Neural cell (in vitro differentiated cells): ENCODE data around the gene CBX6. TPM values are rescaled to one million over a fixed set of nuclear protein-coding genes. Genes with fewer than 3 reads are reported as not detected.

ENCODE experiments used
- H2AFZ ChIP-seq: fragments of 200-600, 300-800 bp; sonication (generic), shearing (Covaris generic); 2 replicates; pipeline ENCODE4 v1.6.0; 2014; ENCODE audit warnings: low read depth, mild to moderate bottlenecking, antibody characterized with exemption, low read length, moderate library complexity
- H3F3A ChIP-seq: fragments of 200-600 bp; shearing (Covaris generic); 2 replicates; pipeline ENCODE4 v1.6.1; 2016; ENCODE audit warnings: mild to moderate bottlenecking, moderate library complexity, mixed read lengths, antibody characterized with exemption, low read length; ENCODE audit not compliant: insufficient read depth, poor library complexity, severe bottlenecking
- H3K27ac ChIP-seq: fragments of 200-600, 300-800 bp; sonication (generic), shearing (Covaris generic); 2 replicates; pipeline ENCODE4 v1.5.1; 2014; ENCODE audit warnings: mild to moderate bottlenecking, low read length, moderate library complexity
- H3K27me3 ChIP-seq: fragments of 300-800, 200-600 bp; sonication (generic), shearing (Covaris generic); 2 replicates; pipeline ENCODE4 v1.6.0; 2014; ENCODE audit warnings: mild to moderate bottlenecking, low read depth, low read length, moderate library complexity; ENCODE audit not compliant: insufficient read depth
- H3K36me3 ChIP-seq: fragments of 300-800, 200-600 bp; sonication (generic), shearing (Covaris generic); 2 replicates; pipeline ENCODE4 v1.5.1; 2014; ENCODE audit warnings: mild to moderate bottlenecking, antibody characterized with exemption, low read length, moderate library complexity; ENCODE audit not compliant: insufficient read depth
- H3K4me2 ChIP-seq: fragments of 300-800, 200-600 bp; sonication (generic), shearing (Covaris generic); 2 replicates; pipeline ENCODE4 v1.6.0; 2014; ENCODE audit warnings: mild to moderate bottlenecking, low read length
- H3K4me3 ChIP-seq: fragments of 300-800, 200-600 bp; sonication (generic), shearing (Covaris generic); 2 replicates; pipeline ENCODE4 v1.5.1; 2014; ENCODE audit warnings: mild to moderate bottlenecking, low read length, moderate library complexity
- H3K79me2 ChIP-seq: fragments of 200-600 bp; shearing (Covaris generic); replicated peaks from 2 replicates; pipeline ENCODE4 v1.6.0; 2014; ENCODE audit warnings: mild to moderate bottlenecking, low read length, moderate library complexity; ENCODE audit not compliant: insufficient read depth
- H3K9ac ChIP-seq: fragments of 300-800, 200-600 bp; sonication (generic), shearing (Covaris generic); 2 replicates; pipeline ENCODE4 v1.6.1; 2016; ENCODE audit warnings: mild to moderate bottlenecking, low read length, mixed read lengths
- H3K9me2 ChIP-seq: fragments of 200-600 bp; shearing (Covaris generic); 2 replicates; pipeline ENCODE4 v1.6.1; 2016; ENCODE audit warnings: mild to moderate bottlenecking, low read length, mixed read lengths; ENCODE audit not compliant: insufficient read depth
- H3K9me3 ChIP-seq: fragments of 200-600, 300-800 bp; sonication (generic), shearing (Covaris generic); 2 replicates; pipeline ENCODE4 v1.6.1; 2016; ENCODE audit warnings: mild to moderate bottlenecking, mixed run types, low read length, moderate library complexity, mixed read lengths
- H4K20me1 ChIP-seq: fragments of 200-600 bp; shearing (Covaris generic); 2 replicates; pipeline ENCODE4 v1.6.1; 2016; ENCODE audit warnings: mild to moderate bottlenecking, mixed run types; ENCODE audit not compliant: insufficient read depth
- CTCF ChIP-seq: fragments of 450-650 bp; IDR thresholded peaks from 2 replicates; pipeline ENCODE4 v1.5.1; 2014; ENCODE audit warnings: antibody characterized with exemption, mild to moderate bottlenecking, moderate library complexity; ENCODE audit not compliant: poor library complexity, severe bottlenecking
- EP300 ChIP-seq: fragments of 450-650 bp; conservative IDR thresholded peaks from 2 replicates; pipeline ENCODE4 v1.6.1; 2014; ENCODE audit warnings: antibody characterized with exemption, mild to moderate bottlenecking, moderate library complexity; ENCODE audit not compliant: poor library complexity, severe bottlenecking
- EZH2 ChIP-seq: fragments of 200-600, 300-800 bp; shearing (Covaris generic), sonication (generic); IDR thresholded peaks from 2 replicates; pipeline ENCODE4 v1.6.1; 2014; ENCODE audit warnings: antibody characterized with exemption, low read length, borderline replicate concordance, mild to moderate bottlenecking; ENCODE audit not compliant: insufficient read depth, poor library complexity, severe bottlenecking
- MXI1 ChIP-seq: fragments of 450-650 bp; conservative IDR thresholded peaks from 2 replicates; pipeline ENCODE4 v1.6.1; 2014; ENCODE audit warnings: antibody characterized with exemption, mild to moderate bottlenecking; ENCODE audit not compliant: poor library complexity, severe bottlenecking
- POLR2AphosphoS5 ChIP-seq: IDR thresholded peaks from 2 replicates; pipeline ENCODE4 v1.6.1; 2012
- RAD21 ChIP-seq: fragments of 450-650 bp; conservative IDR thresholded peaks from 2 replicates; pipeline ENCODE4 v1.6.1; 2014; ENCODE audit warnings: antibody characterized with exemption, mild to moderate bottlenecking, moderate library complexity
- REST ChIP-seq: IDR thresholded peaks from 2 replicates; pipeline ENCODE4 v1.6.1; 2012; ENCODE audit warnings: borderline replicate concordance
- SMC3 ChIP-seq: fragments of 450-650 bp; conservative IDR thresholded peaks from 2 replicates; pipeline ENCODE4 v1.6.1; 2014; ENCODE audit warnings: antibody characterized with exemption, mild to moderate bottlenecking, moderate library complexity; ENCODE audit not compliant: poor library complexity
- TAF1 ChIP-seq: IDR thresholded peaks from 2 replicates; pipeline ENCODE4 v1.6.1; 2012; ENCODE audit warnings: low read depth
- polyA minus RNA-seq: library from RNA; depleted of rRNA, polyadenylated mRNA; stranded (reverse); fragments of >200 nt; gene quantifications from 2 replicates; pipeline ENCODE4 v1.2.3, GENCODE V29; 2014
- polyA plus RNA-seq: library from polyadenylated mRNA; depleted of rRNA; stranded (reverse); fragments of >200 nt; gene quantifications from 2 replicates; pipeline ENCODE4 v1.2.3, GENCODE V29; 2014

CBX6 gene
- 13.0 and 16.3 TPM in 2 replicates for polyA plus RNA-seq
- polyA minus RNA-seq, result 47.7 and 52.8 TPM in 2 replicates

- H3K9ac ChIP-seq, result peak within 1 kb of the TSS; percentile 96
- peak within 1 kb of the TSS; percentile 94 for H3K4me3 ChIP-seq
- H3K79me2 ChIP-seq, result peaks cover 25% of the 10 kb centered on the region
- peak within 1 kb of the TSS; percentile 89 for H2AFZ ChIP-seq
- peak within 1 kb of the TSS; percentile 97 for H3K4me2 ChIP-seq
- peaks cover 7% of the 10 kb centered on the region for H4K20me1 ChIP-seq
- H3K27ac ChIP-seq, result peak within 1 kb of the TSS; percentile 96
- H3K9me3 ChIP-seq, result no peaks in the 10 kb centered on the region
- no peaks in the 10 kb centered on the region for H3K9me2 ChIP-seq
- H3K36me3 ChIP-seq, result no peaks in the 10 kb centered on the region
- no peaks in the 10 kb centered on the region for H3F3A ChIP-seq
- no peaks in the 10 kb centered on the region for H3K27me3 ChIP-seq
- TF ChIP-seq RAD21 (peak; percentile 43), POLR2AphosphoS5 (peak; percentile 88), EP300 (peak; percentile 70), EZH2 (no peak), CTCF (no peak), REST (no peak), TAF1 (peak; percentile 39), SMC3 (peak; percentile 49), MXI1 (peak; percentile 66)
Observed at GRCh38 chr22:38872172-38872830, at the start of gene CBX6. TSS of gene CBX6 (minus strand) at chr22:38872216. CDS start at chr22:38872190, 26 bp downstream.

- Histone ChIP-seq H3K9me2 (no peaks in the 10 kb centered on the region), H3K27ac (no peak overlapping the region), H2AFZ (no peak overlapping the region), H3K4me3 (no peak overlapping the region), H3K9me3 (no peaks in the 10 kb centered on the region), H3K9ac (no peak overlapping the region), H3K79me2 (no peaks in the 10 kb centered on the region), H3K4me2 (no peak overlapping the region), H3K27me3 (no peaks in the 10 kb centered on the region), H3K36me3 (no peaks in the 10 kb centered on the region), H3F3A (no peaks in the 10 kb centered on the region), H4K20me1 (no peaks in the 10 kb centered on the region)
- TF ChIP-seq POLR2AphosphoS5 (no peak), RAD21 (no peak), REST (no peak), SMC3 (no peak), TAF1 (no peak), EP300 (no peak), MXI1 (no peak), CTCF (no peak), EZH2 (no peak)
Observed at GRCh38 chr22:38921806-38922205, 49.8 kb upstream of the CBX6 start.
